Femur (tissue), 1 donor: Measurements from ENCODE around the gene ERLEC1.
"Not testable (repeated sequence)": the region's sequence is repeated elsewhere in the genome, so short reads cannot be mapped to it uniquely, and the experiment has no call there.

Experiments
- DNase-seq: peaks from one replicate; pipeline ENCODE4 v3.0.0-alpha.2; 2017

ERLEC1 gene

GRCh38 chr2:53784436-53784835 is 2.4 kb upstream of the ERLEC1 start:
- DNase-seq, result no peak

DNA sequence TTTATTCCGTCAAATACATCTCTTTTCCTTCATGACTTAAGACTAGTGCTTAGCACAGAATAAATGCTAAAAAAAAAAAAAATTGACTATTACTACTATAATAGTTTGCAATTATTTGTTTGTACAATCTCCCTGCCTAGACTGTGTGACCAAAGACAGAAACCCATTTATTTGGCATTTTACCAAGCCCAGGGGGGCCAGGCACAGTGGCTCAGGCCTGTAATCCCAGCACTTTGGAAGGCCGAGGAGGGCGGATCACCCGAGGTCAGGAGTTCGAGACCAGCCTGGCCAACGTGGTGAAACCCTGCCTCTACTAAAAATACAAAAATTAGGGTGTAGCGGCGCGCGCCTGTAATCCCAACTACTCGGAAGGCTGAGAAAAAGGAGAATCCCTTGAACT is 1.5 kb upstream of the ERLEC1 start:
- no peak for DNase-seq

DNA sequence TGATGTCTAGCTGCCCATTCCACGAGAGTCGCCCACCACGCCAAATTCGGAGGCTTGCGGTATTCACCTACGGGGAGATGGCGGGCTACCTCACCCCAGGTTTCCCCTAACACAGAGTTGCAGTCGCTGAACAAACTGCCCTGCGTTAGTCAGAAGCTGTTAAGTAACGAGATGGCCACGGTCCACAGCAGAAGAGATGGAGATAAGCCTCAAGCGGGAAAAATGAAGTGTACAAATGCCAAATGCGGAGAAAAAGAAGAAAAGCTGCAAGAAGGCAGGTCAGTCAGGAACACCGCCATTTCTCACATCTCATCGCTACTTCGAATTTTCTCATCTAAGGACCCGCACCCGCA is 516 bp upstream of the ERLEC1 start:
- peak; percentile 48 for DNase-seq

GRCh38 chr2:53787614-53788289 is 908 bp downstream of the ERLEC1 start:
- DNase-seq, result no peak

GRCh38 chr2:53793261-53793660 is 6.4 kb downstream of the ERLEC1 start:
- no peak for DNase-seq

DNA sequence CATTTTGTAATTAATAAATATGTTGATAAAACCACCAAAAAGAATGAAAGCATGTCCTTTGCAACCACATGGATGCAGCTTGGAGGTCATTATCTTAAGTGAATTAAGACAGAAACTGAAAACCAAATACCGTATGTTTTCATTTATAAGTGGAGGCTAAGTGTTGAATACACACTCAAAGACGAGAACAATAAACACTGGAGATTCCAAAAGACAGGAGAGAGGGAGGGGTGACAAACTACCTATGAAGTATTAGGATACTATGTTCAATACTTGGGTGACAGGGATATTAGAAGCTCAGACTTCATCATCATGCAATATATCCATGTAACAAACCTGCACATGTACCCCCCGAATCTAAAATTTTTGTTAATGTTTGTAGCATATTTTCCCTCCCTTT is 7.0 kb downstream of the ERLEC1 start:
- no peak for DNase-seq

DNA sequence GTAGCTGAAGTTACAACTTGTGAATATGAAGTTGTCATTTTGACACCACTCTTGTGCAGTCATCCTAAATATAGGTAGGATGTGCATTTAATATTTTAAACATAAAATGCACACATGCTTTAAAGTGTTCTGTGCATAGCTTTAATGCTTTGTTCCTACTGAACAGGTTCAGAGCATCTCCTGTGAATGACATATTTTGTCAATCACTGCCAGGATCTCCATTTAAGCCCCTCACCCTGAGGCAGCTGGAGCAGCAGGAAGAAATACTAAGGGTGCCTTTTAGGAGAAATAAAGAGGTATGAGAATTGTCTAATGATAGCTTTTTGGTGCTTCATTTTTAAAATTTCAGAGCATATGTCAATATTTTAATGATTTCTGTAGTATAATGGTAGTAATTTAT is 14.7 kb downstream of the ERLEC1 start:
- DNase-seq, result no peak

- DNase-seq, result no peak
Observed at GRCh38 chr2:53802617-53803151, 15.8 kb downstream of the ERLEC1 start.

- no peak for DNase-seq
Observed at GRCh38 chr2:53811601-53812000, 24.8 kb downstream of the ERLEC1 start.

DNA sequence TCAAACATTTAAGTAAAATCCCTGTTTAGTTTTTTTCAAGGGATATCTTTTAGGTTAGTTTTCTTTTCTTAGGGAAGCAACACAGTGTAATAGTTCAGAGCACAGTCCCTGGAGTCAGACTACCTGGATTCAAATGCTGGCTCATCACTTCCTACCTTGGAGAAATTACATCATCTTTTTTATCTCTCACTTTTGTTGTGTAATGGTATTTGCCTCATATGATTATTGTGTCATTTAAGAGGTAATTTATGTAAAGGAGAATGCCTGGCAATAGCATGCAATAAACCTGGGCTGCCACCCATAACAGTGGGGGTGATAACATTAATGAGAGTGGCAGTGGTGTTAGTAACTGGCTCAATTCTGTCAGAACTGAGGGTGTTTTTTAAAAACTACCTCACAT is 26.3 kb downstream of the ERLEC1 start:
- no peak for DNase-seq

DNA sequence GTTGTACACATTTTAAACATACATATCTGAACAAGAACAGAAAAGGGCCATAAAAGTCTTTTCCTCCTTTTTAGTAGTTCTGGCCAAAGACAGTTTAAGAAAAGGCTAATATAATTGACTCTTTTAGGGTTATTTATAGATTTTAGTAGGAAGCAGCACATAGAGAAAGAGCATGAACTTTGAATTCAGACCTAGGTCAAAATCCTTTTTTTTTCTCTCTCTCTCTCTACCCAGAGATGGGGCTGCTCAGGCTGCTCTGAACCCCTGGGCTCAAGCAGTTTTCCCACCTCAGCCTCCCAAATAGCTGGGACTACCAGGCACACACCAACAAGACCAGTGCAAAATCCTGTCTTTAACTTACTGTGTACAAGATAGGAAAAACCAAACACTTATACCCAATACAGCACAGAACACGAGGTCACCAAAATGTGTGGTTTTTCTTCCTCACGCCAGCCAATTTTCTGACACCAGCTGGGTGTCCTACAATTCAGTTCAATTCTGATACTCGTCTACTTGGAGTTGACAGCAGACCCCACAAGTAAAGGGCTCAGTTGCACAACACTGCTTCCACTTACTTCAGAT is 32.1 kb downstream of the ERLEC1 start:
- no peak for DNase-seq

DNA sequence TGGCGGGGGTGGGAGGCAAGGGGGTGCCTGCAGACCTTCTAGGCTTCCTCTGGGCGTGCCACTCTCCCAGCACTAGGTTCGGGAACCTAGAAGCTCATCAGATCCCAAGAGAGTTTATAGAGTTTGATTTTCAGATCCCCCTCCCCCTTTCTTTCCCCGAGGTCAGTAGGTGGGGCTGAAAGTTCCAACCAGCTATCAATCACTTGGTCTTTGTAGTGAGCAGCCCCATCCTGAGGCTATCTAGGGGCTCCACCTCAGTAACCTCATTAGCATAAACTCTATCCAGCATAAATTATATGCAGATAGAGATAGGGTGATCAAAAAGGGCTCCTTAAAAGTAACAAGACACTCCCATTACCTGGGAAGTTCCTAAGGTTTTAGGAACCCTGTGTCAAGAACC is 32.8 kb downstream of the ERLEC1 start:
- no peak for DNase-seq

DNA sequence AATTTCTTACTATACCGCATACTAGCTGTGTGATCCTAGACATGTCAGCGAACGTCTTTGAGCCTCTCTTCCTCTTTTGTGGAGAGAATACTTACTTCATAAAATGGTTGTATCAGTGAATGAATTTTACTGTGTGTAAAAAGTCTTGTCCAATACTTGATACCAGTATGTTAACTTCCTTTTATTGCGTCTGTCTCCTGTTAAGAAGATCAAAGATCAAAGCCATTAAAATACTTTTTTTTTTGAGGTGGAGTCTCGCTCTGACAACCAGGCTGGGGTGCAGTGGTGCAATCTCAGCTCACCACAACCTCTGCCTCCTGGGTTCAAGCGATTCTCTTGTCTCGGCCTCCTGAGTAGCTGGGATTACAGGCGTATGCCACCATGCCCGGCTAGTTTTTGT is 33.2 kb downstream of the ERLEC1 start:
- DNase-seq, result no peak

DNA sequence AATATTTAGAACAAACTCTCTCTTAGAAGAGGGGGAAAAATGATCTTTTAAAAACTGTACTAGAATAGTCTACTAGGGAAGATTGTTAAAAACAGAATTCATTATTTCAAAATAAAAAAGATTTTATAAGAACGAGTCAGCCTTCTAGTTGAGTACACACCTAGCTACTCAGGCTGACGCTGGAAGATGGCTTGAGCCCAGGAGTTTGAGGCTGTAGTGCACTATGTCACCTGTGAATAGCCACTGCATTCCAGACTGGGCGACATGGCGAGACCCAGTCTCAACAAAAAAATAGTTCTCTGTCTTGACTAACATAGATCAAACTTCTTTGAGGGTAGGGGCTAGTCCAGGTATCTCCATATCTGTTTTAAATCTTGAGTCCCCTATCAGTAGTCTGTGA is 33.9 kb downstream of the ERLEC1 start:
- no peak for DNase-seq

- DNase-seq, result no peak
Observed at GRCh38 chr2:53821810-53822209, 35.0 kb downstream of the ERLEC1 start.

DNA sequence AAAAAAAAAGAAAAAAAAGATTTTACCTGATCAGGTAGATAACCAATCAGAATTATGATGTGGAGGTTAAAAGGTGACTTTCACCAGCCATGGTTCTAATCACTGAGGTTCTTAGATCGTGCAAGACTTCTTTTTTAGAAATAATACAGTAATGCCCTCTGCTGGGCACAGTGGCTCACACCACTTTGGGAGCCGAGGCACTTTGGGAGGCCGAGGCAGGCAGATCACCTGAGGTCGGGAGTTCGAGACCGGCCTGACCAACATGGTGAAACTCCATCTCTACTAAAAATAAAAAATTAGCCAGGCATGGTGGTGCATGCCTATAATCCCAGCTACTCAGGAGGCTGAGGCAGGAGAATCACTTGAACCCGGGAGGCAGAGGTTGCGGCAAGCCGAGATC is 36.8 kb downstream of the ERLEC1 start:
- not testable (repeated sequence) for DNase-seq

GRCh38 chr2:53826030-53826410 is 39.2 kb downstream of the ERLEC1 start:
- no peak for DNase-seq

GRCh38 chr2:53826587-53827397 is 39.9 kb downstream of the ERLEC1 start:
- no peak for DNase-seq

DNA sequence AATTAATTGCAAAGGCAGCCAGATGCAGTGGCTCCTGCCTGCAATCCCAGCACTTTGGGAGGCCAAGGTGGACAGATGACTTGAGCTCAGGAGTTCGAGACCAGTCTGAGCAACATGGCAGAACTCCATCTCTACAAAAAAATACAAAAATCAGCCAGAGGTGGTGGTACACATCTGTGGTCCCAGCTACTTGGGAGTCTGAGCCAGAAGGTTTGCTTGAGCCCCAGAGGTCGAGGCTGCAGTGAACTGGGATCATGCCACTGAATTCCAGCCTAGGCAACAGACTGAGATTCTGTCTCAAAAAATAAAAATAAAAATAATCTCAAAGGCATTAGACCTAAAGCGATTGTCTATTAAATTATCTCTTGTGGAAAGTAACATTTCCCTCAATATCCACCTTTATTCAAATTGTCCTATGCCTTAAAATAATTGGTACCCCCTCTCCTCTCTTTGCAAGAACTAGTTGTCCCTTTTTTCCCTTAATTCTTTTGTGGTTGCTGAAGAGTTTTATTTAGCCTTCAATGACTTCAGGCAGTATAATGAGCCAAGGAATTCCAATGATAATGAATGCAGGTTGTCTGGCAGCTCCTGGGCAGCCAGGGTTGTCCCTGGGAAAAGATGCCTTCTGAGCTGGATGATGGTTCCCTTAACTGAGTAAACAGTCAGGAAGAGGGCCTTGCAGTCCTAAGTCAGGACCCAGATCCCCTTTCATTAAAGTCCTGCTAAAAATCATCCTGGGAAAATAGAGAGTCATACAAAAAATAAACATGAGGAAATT is 40.7 kb downstream of the ERLEC1 start:
- DNase-seq, result no peak

DNA sequence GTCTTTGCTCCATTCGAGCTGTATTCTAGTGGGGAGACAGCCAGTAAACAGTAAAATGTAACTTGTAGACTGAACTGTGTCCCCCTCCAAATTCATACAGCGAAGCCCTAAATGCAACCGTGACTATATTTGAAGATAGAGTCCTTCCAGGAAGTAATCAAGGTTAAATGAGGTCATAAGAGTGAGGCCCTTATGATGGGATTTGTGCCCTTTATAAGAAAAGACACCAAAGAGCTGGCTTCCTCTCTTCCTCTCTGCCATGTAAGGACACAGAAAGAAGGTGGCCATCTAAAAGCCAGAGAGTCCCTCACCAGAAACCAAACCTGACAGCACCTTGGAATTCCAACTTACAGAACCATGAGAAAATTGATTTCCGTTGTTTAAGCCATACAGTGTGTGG is 41.5 kb downstream of the ERLEC1 start:
- DNase-seq, result no peak

DNA sequence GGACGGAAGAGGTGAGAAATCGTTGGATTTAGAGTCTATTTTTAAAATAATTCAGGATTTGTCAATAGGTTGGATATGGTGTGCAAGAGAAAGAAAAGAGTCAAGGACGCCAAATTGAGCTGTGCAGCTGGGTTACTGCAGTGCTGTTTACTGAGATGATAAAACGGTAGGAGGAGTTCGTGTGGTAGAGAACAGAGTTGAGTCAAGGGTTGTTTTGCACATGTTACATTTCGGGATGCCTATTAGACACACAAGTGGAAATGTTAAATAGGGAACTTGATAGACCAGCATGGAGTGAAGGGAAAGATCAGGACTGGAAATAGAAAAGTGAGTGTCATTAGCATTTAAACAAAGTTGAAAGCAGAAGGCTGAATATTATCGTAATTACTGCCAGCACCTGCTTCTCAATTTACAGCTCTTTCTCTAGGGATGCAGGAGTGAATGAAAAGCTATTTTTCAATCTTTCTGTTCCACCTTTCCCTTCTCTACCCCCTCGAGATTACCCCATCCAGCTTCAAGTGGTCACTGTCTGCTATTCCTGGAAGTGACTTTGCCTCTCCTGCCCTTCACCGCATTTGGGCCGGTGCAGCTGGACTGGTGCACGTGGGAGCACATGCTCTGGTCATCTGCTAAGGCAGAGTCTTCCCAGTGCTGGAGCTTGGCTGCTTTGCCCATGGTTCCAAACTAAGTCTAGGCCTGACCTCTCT is 42.6 kb downstream of the ERLEC1 start:
- DNase-seq, result no peak

GRCh38 chr2:53829980-53830290 is 43.1 kb downstream of the ERLEC1 start:
- DNase-seq, result not testable (repeated sequence)

GRCh38 chr2:53840580-53840979 is 53.7 kb downstream of the ERLEC1 start:
- DNase-seq, result no peak
